GM10248 (cell line): ENCODE measurements around the gene CLEC16A.

Experiments used
- CTCF ChIA-PET: fragments of 300-600 bp; sonication (Branson Sonifier 250); formaldehyde crosslinking; extraction: SDS; loops from one replicate; lab custom pipeline; 2021; ENCODE audit warnings: antibody characterized with exemption; lab: Yijun Ruan, JAX
- POLR2A ChIA-PET: fragments of 350-650 bp; sonication (Branson Sonifier 250); formaldehyde crosslinking; extraction: SDS; loops from one replicate; lab custom pipeline; 2020; ENCODE audit warnings: antibody characterized with exemption; lab: Yijun Ruan, JAX
- DNase-seq: peaks from one replicate; pipeline ENCODE4 v3.0.0; 2012; ENCODE audit errors: extremely low spot score
- TF ChIP-seq, protein P1 (sequence below): IDR thresholded peaks from 2 replicates; pipeline ENCODE4 v1.5.1; 2012; ENCODE audit warnings: mild to moderate bottlenecking, low read depth; ENCODE audit errors: extremely low read depth, missing control alignments, control extremely low read depth

The CLEC16A gene

DNA sequence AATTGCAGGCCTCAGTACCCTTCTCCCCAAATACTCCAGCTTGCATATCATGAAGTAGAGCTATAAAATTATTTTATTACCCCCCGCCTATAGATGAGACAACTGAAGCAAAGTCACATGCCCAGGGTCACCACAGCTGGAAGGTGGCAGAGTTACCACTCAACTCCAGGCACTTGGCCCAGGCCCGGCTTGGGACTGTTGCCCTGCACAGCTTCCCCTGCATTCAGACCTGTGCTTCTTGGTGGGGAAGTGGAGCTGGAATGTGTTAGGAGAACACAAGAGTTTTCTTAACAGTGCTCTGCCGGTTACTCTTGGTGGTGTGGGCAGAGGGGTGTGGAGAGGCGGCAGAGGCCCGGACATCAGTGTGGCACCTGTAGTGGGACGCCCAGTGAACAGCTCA lies 162.4 kb downstream of the CLEC16A start:
- DNase-seq: no peak
- POLR2A ChIA-PET: interaction anchor here (0.7 kb wide), 1 partner anchor 31 kb away, joined by 3 read pairs; no protein-coding TSS in a partner anchor
- CTCF ChIA-PET: interaction anchor here (0.6 to 1.5 kb wide), 4 partner anchors 10 to 55 kb away, joined by 3 to 4 read pairs (median 4); no protein-coding TSS in a partner anchor
- TF ChIP-seq, protein P1, sequence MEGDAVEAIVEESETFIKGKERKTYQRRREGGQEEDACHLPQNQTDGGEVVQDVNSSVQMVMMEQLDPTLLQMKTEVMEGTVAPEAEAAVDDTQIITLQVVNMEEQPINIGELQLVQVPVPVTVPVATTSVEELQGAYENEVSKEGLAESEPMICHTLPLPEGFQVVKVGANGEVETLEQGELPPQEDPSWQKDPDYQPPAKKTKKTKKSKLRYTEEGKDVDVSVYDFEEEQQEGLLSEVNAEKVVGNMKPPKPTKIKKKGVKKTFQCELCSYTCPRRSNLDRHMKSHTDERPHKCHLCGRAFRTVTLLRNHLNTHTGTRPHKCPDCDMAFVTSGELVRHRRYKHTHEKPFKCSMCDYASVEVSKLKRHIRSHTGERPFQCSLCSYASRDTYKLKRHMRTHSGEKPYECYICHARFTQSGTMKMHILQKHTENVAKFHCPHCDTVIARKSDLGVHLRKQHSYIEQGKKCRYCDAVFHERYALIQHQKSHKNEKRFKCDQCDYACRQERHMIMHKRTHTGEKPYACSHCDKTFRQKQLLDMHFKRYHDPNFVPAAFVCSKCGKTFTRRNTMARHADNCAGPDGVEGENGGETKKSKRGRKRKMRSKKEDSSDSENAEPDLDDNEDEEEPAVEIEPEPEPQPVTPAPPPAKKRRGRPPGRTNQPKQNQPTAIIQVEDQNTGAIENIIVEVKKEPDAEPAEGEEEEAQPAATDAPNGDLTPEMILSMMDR: no peak

DNA sequence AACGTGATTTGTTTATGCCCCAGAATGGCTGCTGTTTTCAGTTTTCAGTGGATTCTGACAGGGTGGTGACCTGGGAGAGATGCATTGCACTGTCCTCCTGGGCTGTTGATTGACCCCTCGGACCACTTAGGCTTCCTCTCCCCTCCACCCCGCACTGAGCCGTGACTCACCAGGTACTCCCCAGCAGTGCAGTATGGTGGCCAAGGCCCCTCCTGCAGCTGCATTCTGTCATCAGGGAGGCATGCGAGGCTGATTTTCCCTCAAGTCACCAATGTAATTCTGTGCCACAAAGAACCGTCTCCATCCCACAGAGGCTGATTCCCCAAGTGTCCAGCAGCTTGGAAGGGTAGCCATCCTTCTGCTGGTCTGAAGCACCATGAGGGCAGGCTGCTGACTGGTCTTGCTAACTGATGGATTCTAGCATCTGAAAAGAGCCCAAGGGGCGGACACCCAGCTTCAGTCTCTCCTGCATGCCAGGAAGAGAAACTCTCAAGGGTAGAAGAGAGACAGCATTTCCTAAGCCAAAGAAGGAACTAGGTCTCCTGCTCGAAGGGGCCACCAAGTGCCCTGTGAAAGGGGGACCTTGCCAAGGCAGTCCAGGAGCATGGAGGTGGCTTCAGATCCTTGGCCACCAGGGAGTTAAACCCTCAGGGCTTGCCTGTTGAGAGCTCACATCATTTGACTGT lies 163.6 kb downstream of the CLEC16A start:
- TF ChIP-seq, protein P1: no peak
- POLR2A ChIA-PET: interaction anchor here (0.6 kb wide), 1 partner anchor 90 kb away, joined by 3 read pairs; no protein-coding TSS in a partner anchor
- DNase-seq: no peak
- CTCF ChIA-PET: interaction anchor here (1.0 to 1.5 kb wide), 4 partner anchors 12 to 41 kb away, joined by 3 to 4 read pairs (median 3); no protein-coding TSS in a partner anchor

DNA sequence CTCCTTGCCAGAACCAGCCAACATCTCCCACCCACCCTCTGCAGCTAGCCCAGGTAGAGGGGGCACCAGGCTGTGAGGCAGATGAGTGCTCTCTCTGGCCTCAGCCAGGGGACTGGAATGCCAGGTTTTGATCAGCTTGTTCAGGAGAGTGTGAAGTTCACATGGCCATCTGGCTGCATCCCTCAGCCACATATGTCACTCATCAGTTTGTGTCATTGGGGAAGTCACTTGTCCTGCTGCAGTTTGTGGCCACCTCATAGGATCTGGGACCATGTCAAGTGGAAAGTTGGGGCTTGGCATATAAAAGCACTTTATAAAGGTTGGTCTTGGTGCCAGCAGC lies 164.1 kb downstream of the CLEC16A start:
- TF ChIP-seq, protein P1: no peak
- no peak for DNase-seq
- POLR2A ChIA-PET: interaction anchor here (0.6 kb wide), 1 partner anchor 89 kb away, joined by 3 read pairs; no protein-coding TSS in a partner anchor
- CTCF ChIA-PET: interaction anchor here (1.4 kb wide), 1 partner anchor 17 kb away, joined by 3 read pairs; no protein-coding TSS in a partner anchor

DNA sequence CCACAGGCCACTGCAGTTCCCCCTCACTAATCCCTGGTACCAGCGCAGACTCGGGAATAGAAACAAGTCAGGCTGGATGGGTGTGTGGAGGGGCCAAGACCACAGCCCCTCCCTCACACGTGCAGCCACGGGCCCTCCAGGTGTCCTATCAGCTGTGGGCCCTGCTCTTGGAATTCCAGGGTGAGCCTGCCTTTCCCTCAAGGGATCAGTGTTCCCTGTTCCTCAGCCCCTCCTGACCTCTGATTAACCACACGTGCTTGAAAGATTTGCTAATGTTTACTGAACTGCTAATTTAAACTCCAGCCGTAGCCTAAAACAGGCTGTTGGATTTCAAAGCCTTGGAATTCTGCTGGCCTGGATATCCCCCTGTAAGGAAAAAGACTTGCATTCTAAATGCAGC lies 165.2 kb downstream of the CLEC16A start:
- TF ChIP-seq, protein P1: no peak
- ChIA-PET CTCF (interaction anchor here (0.8 to 1.5 kb wide), 3 partner anchors 9 to 115 kb away, joined by 3 to 5 read pairs (median 3); no protein-coding TSS in a partner anchor), POLR2A (interaction anchor here (1.0 kb wide), 1 partner anchor 146 kb away, joined by 3 read pairs; the partner anchor contains the start of gene SOCS1)
- DNase-seq: no peak

DNA sequence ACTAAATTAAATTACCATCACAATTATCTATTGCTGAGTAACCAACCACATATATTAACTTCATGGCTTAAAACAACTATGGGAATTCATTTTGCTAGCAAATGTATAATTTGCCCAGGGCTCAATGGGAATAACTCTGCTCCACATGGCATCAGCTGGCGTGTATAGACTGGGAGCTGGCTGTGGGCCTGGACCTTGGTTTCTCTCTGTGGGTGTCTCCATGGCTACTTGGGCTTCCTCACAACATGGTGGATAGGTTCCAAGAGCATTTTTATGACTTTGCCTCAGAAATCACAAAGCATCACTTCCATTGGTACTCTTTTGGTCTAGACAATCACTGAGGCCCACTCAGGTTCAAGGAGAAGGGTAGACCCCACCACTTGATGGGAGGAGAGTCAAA lies 166.8 kb downstream of the CLEC16A start:
- CTCF ChIA-PET: interaction anchor here (1.4 kb wide), 1 partner anchor 56 kb away, joined by 3 read pairs; no protein-coding TSS in a partner anchor

DNA sequence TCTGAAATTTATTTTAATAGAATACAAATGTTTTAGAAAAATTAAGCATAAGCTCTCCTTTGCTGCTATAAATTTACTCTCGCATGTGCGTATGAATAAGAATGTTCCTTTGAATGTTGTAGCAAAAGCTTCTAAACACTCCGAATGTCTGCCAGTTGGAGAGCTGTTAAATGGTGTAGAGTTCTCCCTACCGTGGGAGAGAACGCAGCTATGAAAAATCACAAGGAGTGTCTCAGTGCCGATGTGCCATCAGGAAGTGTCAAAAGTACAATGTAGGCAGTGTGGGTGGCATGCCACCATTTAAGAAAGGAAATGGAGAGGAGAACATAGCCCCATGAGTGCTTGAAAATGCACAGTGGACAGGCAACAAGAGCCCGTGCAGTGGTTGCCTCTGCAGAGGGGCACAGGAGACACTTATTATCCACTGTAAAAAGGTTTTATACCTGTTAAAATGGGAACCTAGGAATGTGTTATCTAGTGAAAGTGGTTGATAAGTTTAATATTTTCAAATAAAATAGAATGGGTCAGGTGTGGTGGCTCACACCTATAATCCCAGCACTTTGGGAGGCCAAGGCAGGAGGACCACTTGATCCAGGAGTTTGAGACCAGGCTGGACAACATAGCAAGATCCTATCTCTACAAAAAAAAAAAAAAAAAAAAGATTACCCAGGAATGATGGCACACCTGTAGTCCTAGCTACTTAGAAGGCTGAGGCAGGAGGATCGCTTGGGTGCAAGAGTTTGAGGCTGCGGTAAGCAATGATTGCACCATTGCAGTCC lies 167.7 kb downstream of the CLEC16A start:
- TF ChIP-seq, protein P1: no peak
- DNase-seq: no peak
- ChIA-PET POLR2A (interaction anchor here (0.6 to 1.4 kb wide), 3 partner anchors 136 to 148 kb away, joined by 3 to 6 read pairs (median 3); no protein-coding TSS in a partner anchor), CTCF (interaction anchor here (1.0 kb wide), 1 partner anchor 37 kb away, joined by 3 read pairs; no protein-coding TSS in a partner anchor)

More for the DNA sequence above, 166.8 kb downstream of the CLEC16A start:
- DNase-seq: no peak
- POLR2A ChIA-PET: interaction anchor here (0.6 kb wide), 1 partner anchor 137 kb away, joined by 3 read pairs; no protein-coding TSS in a partner anchor
- TF ChIP-seq, protein P1: no peak
